NT2/D1 (cell line): ENCODE data around the gene NRL.

Source experiments
- SUZ12 ChIP-seq: IDR thresholded peaks from 2 replicates; pipeline ENCODE4 v1.6.1; 2011; ENCODE audit not compliant: insufficient read length, insufficient read depth; ENCODE audit errors: extremely low read depth
- YY1 ChIP-seq: IDR thresholded peaks from 2 replicates; pipeline ENCODE4 v1.6.1; 2011; ENCODE audit not compliant: insufficient read length, insufficient read depth
- ZNF274 ChIP-seq: IDR thresholded peaks from 2 replicates; pipeline ENCODE4 v1.6.1; 2011; ENCODE audit warnings: mild to moderate bottlenecking, low read depth, low read length

DNA sequence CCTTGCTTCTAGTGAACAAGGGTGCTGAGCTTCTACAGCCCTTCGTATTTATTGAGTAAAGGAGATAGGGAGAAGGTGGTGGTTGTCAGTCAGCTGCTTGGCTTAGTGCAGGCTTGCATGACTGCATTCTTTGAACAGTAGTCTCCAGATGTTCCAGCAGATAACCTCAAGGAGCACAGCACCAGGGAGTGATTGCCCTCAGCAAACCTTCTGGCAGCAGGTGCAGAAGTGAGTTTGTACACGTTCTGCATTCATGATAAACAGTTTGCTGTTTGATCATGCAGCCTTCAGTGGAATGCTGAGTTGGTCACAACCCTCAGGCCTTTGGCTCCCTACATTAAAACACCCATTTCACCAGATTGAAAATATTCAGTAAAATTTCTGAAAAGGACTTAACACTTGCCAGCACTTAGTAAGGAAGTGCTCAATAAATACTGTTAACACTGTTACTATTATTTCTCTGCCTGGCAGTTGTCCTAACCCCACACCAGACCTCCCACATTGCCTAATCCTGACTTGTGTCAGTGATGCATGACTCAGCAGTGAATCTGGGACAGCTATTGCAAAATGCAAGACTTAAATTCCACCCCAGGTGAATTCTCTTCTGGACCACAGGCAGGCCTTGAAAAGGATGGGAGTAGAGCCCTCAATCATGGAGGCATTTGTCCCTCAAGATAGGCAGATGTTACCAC is 81.9 kb downstream of the NRL start:
- TF ChIP-seq SUZ12 (no peak), YY1 (no peak), ZNF274 (no peak)
